GM12891 (cell line): ENCODE data around the gene DOCK2.

Experiments
- PAX5 ChIP-seq: IDR thresholded peaks from 2 replicates; pipeline ENCODE4 v1.6.1; 2011; ENCODE audit warnings: low read length, moderate library complexity, mild to moderate bottlenecking; ENCODE audit not compliant: insufficient read depth, severe bottlenecking
- POLR2A ChIP-seq: IDR thresholded peaks from 2 replicates; pipeline ENCODE4 v1.6.1; 2011; ENCODE audit warnings: low read depth, low read length, control low read depth
- POLR2AphosphoS5 ChIP-seq: IDR thresholded peaks from 2 replicates; pipeline ENCODE4 v1.6.1; 2011; ENCODE audit warnings: low read depth, low read length, control low read depth
- SPI1 ChIP-seq: IDR thresholded peaks from 2 replicates; pipeline ENCODE4 v1.6.1; 2011; ENCODE audit warnings: low read depth, low read length, control low read depth
- TAF1 ChIP-seq: IDR thresholded peaks from 2 replicates; pipeline ENCODE4 v1.6.1; 2011; ENCODE audit warnings: low read depth, low read length, control low read depth

DNA sequence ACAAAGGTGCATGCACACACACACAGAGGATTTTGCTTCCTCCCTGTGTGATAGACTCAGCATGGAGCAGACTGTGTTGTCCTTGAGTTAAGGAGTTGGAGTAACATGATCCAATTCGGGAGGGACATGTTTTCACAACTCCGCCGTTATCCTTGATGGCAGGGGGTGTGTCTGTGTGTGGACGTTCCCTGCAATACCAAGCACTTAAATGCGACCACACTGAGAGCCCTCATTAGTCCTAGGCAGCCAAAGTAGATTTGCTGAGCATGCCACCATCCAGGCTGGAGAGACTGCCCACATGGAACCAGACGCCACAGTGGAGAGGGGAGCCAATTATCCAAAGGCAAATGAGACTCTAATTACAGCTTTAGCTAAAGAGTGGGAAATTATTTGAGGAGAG, 140.1 kb downstream of the DOCK2 start:
- TF ChIP-seq POLR2A (no peak), POLR2AphosphoS5 (no peak), TAF1 (no peak), PAX5 (no peak), SPI1 (no peak)
